IPS-11a (cell line): ENCODE data around the gene FASTK.
"Not testable (repeated sequence)": the region's sequence is repeated elsewhere in the genome, so short reads cannot be mapped to it uniquely, and the experiment has no call there.

Experiments
- H3K4me3 ChIP-seq: one replicate; pipeline ENCODE4 v1.5.1; 2013; ENCODE audit warnings: low read depth, low read length, control low read depth

The FASTK gene

GRCh38 chr7:151053751-151054150 lies 26.9 kb downstream of the FASTK start:
- H3K4me3 ChIP-seq, result no peak overlapping the region

GRCh38 chr7:151053096-151053495 lies 27.5 kb downstream of the FASTK start:
- H3K4me3 ChIP-seq, result no peak overlapping the region

DNA sequence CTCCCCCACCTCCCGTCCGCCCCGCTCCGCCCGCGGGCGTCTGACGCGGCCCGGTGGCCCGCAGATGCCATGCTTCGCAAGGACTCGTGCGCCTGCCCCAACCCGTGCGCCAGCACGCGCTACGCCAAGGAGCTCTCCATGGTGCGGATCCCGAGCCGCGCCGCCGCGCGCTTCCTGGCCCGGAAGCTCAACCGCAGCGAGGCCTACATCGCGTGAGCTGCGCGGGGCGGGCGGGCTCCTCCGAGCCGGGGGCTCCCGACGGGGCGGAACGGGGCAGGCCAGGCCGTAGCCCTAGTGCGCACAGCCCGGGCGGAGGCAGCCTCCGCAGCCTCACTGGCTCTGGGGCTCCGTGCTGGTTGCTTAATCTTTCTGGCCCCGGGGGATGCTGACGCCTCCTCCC lies 29.5 kb downstream of the FASTK start:
- H3K4me3 ChIP-seq, result no peak overlapping the region

- H3K4me3 ChIP-seq, result no peak overlapping the region
These were observed 31.6 kb downstream of the FASTK start for GRCh38 chr7:151048911-151049463.

- no peak within 1 kb of the TSS for H3K4me3 ChIP-seq
These were observed 32.4 kb downstream of the FASTK start, which contains the start of gene ASIC3 for GRCh38 chr7:151047976-151048815. TSS of gene ASIC3 (plus strand) at chr7:151048531. CDS start at chr7:151048886, 355 bp downstream.

- H3K4me3 ChIP-seq, result no peak overlapping the region
These were observed 33.7 kb downstream of the FASTK start for GRCh38 chr7:151046603-151047573.

DNA sequence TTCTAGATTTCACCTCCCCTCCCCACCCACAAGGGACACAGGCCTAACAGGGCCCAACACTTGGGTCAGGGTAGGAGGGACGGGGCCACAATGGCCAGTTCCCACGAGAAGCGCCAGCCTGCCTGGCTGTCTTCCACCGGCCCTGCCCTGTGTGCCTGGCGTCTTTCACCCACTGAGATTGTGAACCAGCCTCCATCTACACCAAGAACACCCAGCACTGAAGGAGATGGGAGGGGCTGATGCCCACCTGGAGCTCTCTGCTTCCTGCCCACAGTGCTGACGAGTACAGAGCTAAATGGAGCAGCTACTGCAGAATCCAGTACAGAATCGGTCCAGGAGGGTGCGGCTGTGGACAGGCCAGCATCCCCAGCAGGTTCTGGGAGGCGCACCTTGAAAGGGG lies 34.6 kb downstream of the FASTK start:
- no peak overlapping the region for H3K4me3 ChIP-seq

DNA sequence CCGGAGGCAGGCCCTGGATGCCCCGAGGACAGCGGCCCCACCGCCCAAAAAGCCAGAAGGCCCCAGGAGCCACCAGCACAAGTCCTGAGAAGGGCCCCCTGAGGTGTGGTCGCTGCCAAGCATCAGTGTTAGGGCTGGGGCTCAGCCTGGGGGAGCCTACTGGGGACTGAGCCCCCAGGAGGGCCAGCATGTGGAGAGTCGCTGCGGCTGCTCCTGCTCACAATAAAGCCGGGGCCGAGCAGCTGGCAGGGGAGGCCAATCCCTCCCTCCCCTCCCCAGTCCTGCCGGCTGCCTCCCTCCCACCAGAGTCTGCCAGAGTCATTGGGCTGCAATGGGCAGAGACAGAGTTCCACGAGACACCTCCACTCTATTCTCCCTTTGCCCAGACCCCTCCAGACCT lies 35.3 kb downstream of the FASTK start:
- no peak overlapping the region for H3K4me3 ChIP-seq

DNA sequence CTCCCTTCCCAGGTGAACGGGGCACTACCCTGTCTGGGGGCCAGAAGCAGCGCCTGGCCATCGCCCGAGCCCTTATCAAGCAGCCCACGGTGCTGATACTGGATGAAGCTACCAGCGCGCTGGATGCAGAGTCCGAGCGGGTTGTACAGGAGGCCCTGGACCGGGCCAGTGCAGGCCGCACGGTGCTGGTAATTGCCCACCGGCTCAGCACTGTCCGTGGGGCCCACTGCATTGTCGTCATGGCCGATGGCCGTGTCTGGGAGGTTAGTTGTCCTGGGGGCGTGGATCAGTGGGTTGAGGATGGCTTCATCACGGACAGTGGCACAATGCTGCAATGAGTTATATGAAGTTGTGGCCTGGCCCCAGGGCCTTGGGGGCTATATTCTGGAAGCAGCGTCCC lies 36.6 kb downstream of the FASTK start:
- H3K4me3 ChIP-seq, result no peak overlapping the region

- not testable (repeated sequence) for H3K4me3 ChIP-seq
These were observed 37.2 kb downstream of the FASTK start for GRCh38 chr7:151043449-151043848.

DNA sequence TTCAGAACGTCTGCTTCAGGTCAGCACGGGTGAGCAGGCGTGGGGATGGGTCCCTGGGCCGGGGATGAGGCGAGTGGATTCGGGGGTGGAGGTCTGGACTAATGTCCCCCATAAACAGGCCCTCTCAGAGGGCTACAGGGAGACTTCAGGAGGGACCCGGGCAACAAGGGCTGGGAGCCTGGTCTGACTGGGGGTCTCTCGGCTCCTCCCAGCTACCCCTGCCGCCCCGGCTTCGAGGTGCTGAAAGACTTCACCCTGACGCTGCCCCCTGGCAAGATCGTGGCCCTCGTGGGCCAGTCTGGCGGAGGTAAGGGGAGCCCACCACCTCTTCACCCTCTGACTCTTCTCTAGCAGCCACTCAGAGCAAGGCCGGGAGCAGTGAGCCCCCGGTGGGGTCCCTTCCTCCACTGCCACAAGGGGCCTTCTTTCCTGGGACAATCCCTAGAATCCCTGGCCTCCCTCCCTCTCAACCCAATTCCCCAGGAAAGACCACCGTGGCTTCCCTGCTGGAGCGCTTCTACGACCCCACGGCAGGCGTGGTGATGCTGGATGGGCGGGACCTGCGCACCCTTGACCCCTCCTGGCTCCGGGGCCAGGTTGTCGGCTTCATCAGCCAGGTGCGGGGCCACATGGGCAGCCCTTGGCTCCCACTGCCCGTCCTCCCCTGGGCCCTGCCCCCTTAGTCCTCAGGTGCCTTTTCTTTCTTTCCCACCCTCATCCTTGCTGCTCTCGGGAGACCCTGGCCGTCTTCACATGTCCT lies 39.8 kb downstream of the FASTK start:
- H3K4me3 ChIP-seq, result no peak overlapping the region

GRCh38 chr7:151039850-151040548 lies 40.6 kb downstream of the FASTK start:
- H3K4me3 ChIP-seq, result no peak overlapping the region

DNA sequence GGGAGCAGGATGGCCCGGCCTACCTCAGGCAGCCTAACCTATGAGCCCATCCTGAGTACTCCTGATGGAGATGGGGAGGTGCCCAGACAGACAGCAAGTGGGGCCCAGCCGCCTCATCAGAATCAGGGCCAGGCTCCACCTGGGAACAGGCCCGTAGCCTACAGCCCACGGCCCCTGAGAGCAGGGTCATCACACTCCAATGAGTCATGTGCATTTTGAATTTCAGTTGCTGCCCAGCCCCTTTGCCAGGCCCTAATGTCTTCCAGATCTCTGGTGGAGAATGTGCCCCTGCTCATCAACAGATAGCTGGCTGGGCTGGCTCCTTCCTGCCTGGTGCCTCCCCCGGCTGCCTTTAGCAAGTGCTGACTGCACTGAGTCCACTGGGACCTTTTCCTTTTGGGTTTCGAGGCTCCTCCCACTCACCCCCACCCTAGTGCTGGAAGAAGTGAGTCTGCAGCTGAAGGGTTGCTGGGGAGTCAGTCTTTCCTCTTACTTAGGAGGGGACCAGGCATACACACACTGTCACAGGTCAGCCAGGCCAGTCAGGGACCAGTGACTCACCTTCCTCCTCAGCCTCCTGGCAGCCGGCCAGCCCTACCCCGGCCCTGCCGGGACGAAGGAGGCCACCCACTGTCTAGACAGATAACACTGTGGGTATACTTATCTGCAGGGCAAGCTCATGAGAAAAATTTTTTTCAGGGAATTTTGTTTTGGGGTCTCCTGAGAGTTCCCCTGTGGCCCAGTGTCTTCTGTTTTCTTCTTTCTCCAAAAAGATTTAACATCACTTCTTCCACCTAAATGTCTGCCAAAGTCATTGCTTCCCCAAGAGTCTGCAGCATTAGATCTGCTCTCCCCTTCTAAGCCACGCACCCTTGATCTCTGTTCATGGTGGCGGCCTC lies 41.4 kb downstream of the FASTK start:
- no peak overlapping the region for H3K4me3 ChIP-seq

DNA sequence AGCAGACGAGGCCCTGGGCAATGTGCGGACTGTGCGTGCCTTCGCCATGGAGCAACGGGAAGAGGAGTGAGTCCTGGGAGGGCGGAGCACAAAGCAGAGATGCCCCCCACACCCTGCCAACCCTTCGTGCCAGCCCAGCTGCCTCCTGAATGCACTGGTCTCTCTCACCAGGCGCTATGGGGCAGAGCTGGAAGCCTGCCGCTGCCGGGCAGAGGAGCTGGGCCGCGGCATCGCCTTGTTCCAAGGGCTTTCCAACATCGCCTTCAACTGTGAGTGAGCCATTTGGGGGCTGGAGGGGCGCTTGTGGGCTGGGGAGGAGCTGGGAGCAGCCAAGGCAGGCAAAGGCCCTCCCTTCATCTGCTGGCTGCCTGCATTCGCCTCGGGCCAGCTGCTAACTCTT lies 44.7 kb downstream of the FASTK start:
- H3K4me3 ChIP-seq, result no peak overlapping the region

GRCh38 chr7:151035026-151035717 lies 45.4 kb downstream of the FASTK start:
- no peak overlapping the region for H3K4me3 ChIP-seq

GRCh38 chr7:151034312-151035025 lies 46.1 kb downstream of the FASTK start:
- H3K4me3 ChIP-seq, result no peak overlapping the region

- H3K4me3 ChIP-seq, result no peak overlapping the region
These were observed 46.8 kb downstream of the FASTK start for GRCh38 chr7:151033864-151034249.
